B cell (primary cell): Measurements from ENCODE around the gene ASCL2. TPM values are rescaled to one million over a fixed set of nuclear protein-coding genes. Genes with fewer than 3 reads are reported as not detected.

ENCODE experiments used
- ATAC-seq: fragments of 200-7000 bp; cut with Tn5 transposase; one replicate; pipeline ENCODE4 v1.10.0; 2021; ENCODE audit warnings: low read depth, mild to moderate bottlenecking, moderate number of reproducible peaks, moderate library complexity
- CTCF ChIA-PET: fragments of 350-600 bp; sonication (Branson Sonifier 250); formaldehyde crosslinking; loops from one replicate; lab custom pipeline; 2021; ENCODE audit warnings: antibody characterized with exemption, inconsistent platforms; lab: Charles Lee
- POLR2A ChIA-PET: fragments of 350-600 bp; sonication (Branson Sonifier 250); formaldehyde crosslinking; loops from one replicate; lab custom pipeline; 2021; ENCODE audit warnings: antibody characterized with exemption; lab: Charles Lee
- DNase-seq: peaks from one replicate; pipeline ENCODE4 v3.0.0; 2013
- H2AFZ ChIP-seq: 2 replicates; pipeline ENCODE4 v1.6.1; 2012; ENCODE audit warnings: mild to moderate bottlenecking, low read depth, low read length; ENCODE audit not compliant: insufficient read depth, poor library complexity, severe bottlenecking
- H3K27ac ChIP-seq, 2 donors: 1 replicate in 1 of 2; 2 replicates in 1 of 2; pipeline ENCODE4 v1.5.1; 2012 to 2013; ENCODE audit warnings: low read length in 2 of 2, mild to moderate bottlenecking in 2 of 2, moderate library complexity in 1 of 2
- H3K27me3 ChIP-seq, 4 experiments: fragments of 200-600 bp in 1 of 4; sonication (generic) in 1 of 4; replicated peaks in 1 of 4; 1 replicate in 2 of 4; 2 replicates in 2 of 4; pipeline versions ENCODE4 v1.6.1 to v1.7.0; 2013 to 2016; ENCODE audit warnings: low read length in 3 of 4, mild to moderate bottlenecking in 2 of 4, mixed read lengths in 1 of 4, moderate library complexity in 1 of 4; ENCODE audit not compliant: insufficient read depth in 4 of 4, control insufficient read depth in 3 of 4; ENCODE audit errors: control extremely low read depth in 1 of 4
- H3K36me3 ChIP-seq, 2 experiments: replicated peaks in 1 of 2; 1 replicate in 1 of 2; 2 replicates in 1 of 2; pipeline versions ENCODE4 v1.6.1 to v1.7.1; 2013; ENCODE audit warnings: low read length in 1 of 2; ENCODE audit not compliant: insufficient read depth in 2 of 2, control insufficient read depth in 1 of 2; ENCODE audit errors: control extremely low read depth in 1 of 2, extremely low read depth in 1 of 2
- H3K4me1 ChIP-seq, 2 donors: fragments of 200-600 bp in 1 of 2; sonication (generic) in 1 of 2; 1 replicate in 1 of 2; 2 replicates in 1 of 2; pipeline versions ENCODE4 v1.5.1 to v1.6.1; 2013 to 2017; ENCODE audit warnings: low read length in 2 of 2; ENCODE audit not compliant: control insufficient read depth in 2 of 2, insufficient read depth in 2 of 2
- H3K4me2 ChIP-seq: replicated peaks from 2 replicates; pipeline ENCODE3; 2012; ENCODE audit warnings: mild to moderate bottlenecking, low read depth, low read length; ENCODE audit not compliant: poor library complexity, severe bottlenecking
- H3K4me3 ChIP-seq, 5 experiments: fragments of 200-600 bp in 1 of 5; sonication (generic) in 1 of 5; 1 replicate in 3 of 5; 2 replicates in 2 of 5; pipeline versions ENCODE4 v1.5.1 to v1.7.0; 2011 to 2016; ENCODE audit warnings: low read length in 4 of 5, mild to moderate bottlenecking in 4 of 5, low read depth in 2 of 5, control low read depth in 1 of 5, moderate library complexity in 1 of 5; ENCODE audit not compliant: insufficient read depth in 1 of 5; ENCODE audit errors: control extremely low read depth in 1 of 5, extremely low read depth in 1 of 5
- H3K79me2 ChIP-seq: fragments of 200-600 bp; sonication (generic); one replicate; pipeline ENCODE4 v1.6.0; 2016; ENCODE audit warnings: low read length; ENCODE audit not compliant: control insufficient read depth, insufficient read depth
- H3K9ac ChIP-seq: fragments of 200-600 bp; sonication (generic); 2 replicates; pipeline ENCODE4 v1.6.1; 2017; ENCODE audit warnings: mild to moderate bottlenecking, low read length, moderate library complexity
- H3K9me3 ChIP-seq, 3 donors: one replicate each; pipeline versions ENCODE4 v1.6.1 to v1.7.1; 2013; ENCODE audit warnings: low read length in 2 of 3; ENCODE audit not compliant: control insufficient read depth in 2 of 3, insufficient read depth in 1 of 3; ENCODE audit errors: control extremely low read depth in 1 of 3
- H4K20me1 ChIP-seq: 2 replicates; pipeline ENCODE4 v1.6.0; 2012; ENCODE audit warnings: mild to moderate bottlenecking, low read length; ENCODE audit not compliant: insufficient read depth, control insufficient read depth, poor library complexity, severe bottlenecking
- H3K27ac Mint-ChIP-seq: one replicate; pipeline ENCODE4 v1.8.0; 2021; ENCODE audit warnings: mixed read lengths
- H3K27me3 Mint-ChIP-seq: one replicate; pipeline ENCODE4 v1.8.0; 2021; ENCODE audit warnings: mixed read lengths
- H3K4me1 Mint-ChIP-seq: one replicate; pipeline ENCODE4 v1.8.0; 2021; ENCODE audit warnings: mixed read lengths
- H3K4me3 Mint-ChIP-seq: one replicate; pipeline ENCODE4 v1.8.0; 2021; ENCODE audit warnings: mixed read lengths
- H3K9me3 Mint-ChIP-seq: one replicate; pipeline ENCODE4 v1.8.0; 2022; ENCODE audit warnings: mixed read lengths; ENCODE audit not compliant: insufficient read depth
- CTCF ChIP-seq: fragments of 200-600 bp; IDR thresholded peaks from one replicate; pipeline ENCODE4 v1.8.0; 2022; ENCODE audit warnings: antibody characterized with exemption, mild to moderate bottlenecking
- EZH2 ChIP-seq: IDR thresholded peaks from 2 replicates; pipeline ENCODE4 v1.6.1; 2012; ENCODE audit warnings: borderline replicate concordance, low read depth, mild to moderate bottlenecking, moderate library complexity, low read length; ENCODE audit not compliant: insufficient read depth, poor library complexity, severe bottlenecking
- WGBS: methylation state at CpG from one replicate; pipeline ENCODE4 v1.1.5; 2013; ENCODE audit warnings: missing lambda C conversion rate; ENCODE audit not compliant: insufficient coverage; 5-methylcytosine and 5-hydroxymethylcytosine counted together
- intact Hi-C: fragments of 100-400 bp; cut with micrococcal nuclease; formaldehyde crosslinking; loops from one replicate; pipeline ENCODE4 v1.10.0; 2022
- polyA plus RNA-seq: library from polyadenylated mRNA; depleted of rRNA; stranded (reverse); fragments of >200 nt; gene quantifications from 2 replicates; pipeline ENCODE4 v1.2.3, GENCODE V29; 2012
- total RNA-seq, 2 donors: library from RNA; stranded (reverse); fragments of 120-200 nt in 1 of 2; gene quantifications; 1 replicate in 1 of 2; 2 replicates in 1 of 2; pipeline versions ENCODE4 v1.2.3 to v1.2.4, GENCODE V29; 2013 to 2022

The ASCL2 gene
- total and polyA plus RNA-seq, 2 donors (not counting 1 experiment from before 2014, with no cell fraction given), result 2.1 to 2.2 TPM

DNA sequence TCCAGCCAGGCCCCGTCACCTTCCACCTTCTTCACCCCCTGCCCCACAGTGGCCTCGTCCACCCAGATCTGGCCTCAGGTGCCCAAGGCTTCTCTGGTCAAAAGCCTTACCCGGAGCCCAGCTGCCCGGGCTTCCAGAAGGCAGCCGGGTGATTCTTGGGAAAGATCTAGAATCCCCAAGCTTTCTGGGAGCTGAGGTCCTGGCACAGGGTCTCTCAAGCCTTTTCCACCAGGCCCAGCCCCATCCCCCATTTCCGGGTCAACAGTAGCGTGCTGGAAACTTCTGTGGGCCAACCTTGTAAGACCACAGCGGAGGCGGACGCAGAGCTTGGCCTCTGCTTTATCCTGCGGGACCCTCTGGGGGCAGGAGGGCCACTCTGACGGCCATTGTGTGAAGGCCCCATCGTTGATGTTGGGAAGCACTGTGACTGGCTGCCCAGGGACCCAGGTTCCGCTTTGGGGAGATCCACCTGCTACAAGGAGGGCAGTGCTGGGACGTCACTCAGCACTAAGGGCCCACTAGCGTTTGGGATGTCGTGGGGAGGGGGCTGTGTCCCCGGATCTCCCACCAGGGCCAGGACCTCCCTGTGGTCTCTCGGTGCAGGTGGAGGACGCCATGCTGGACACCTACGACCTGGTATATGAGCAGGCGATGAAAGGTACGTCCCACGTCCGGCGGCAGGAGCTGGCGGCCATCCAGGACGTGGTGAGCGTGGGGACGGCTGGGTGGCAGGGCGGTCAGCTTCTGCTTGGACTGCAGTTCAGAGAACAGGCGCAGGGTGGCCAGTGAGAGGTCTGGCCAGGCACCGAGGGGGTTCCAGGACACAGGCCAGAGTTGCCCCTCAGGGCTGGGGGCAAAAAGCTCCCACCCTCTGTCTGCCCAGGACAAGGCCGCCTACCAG, 42.9 kb upstream of the ASCL2 start:
- Histone ChIP-seq H3K9ac (no peak overlapping the region), H4K20me1 (no peaks in the 10 kb centered on the region), H3K9me3 (peaks cover 0 to 7% (median 0%) of the 10 kb centered on the region in 3 donors), H3K4me3 (no peak overlapping the region), H3K4me1 (peaks cover 0 to 13% of the 10 kb centered on the region in 2 donors), H3K4me2 (no peak overlapping the region), H2AFZ (no peak overlapping the region), H3K36me3 (no peaks in the 10 kb centered on the region), H3K27ac (no peak overlapping the region), H3K79me2 (no peaks in the 10 kb centered on the region), H3K27me3 (no peaks in the 10 kb centered on the region)
- POLR2A ChIA-PET, result no interaction called here
- 96% methylated on average over 33 of the region's 34 CpGs for WGBS
- intact Hi-C loops, result no loop called here
- TF ChIP-seq EZH2, result no peak
- no peaks in the 10 kb centered on the region for H3K4me1 Mint-ChIP-seq
- H3K27ac Mint-ChIP-seq, result no peak overlapping the region
- H3K27me3 Mint-ChIP-seq, result no peaks in the 10 kb centered on the region
- CTCF ChIA-PET, result interaction anchor here (2.0 kb wide), 1 partner anchor 8 kb away, joined by 6 read pairs; no protein-coding TSS in a partner anchor
- no peaks in the 10 kb centered on the region for H3K9me3 Mint-ChIP-seq
- DNase-seq (no peak), ATAC-seq (no peak)
- no peak overlapping the region for H3K4me3 Mint-ChIP-seq

- H3K9ac ChIP-seq, result no peak overlapping the region
Observed at GRCh38 chr11:2312232-2313042, 42.0 kb upstream of the ASCL2 start.

More at GRCh38 chr11:2312232-2313042, 42.0 kb upstream of the ASCL2 start:
- H3K27ac Mint-ChIP-seq, result no peak overlapping the region
- DNase-seq (no peak), ATAC-seq (no peak)
- no peak overlapping the region for H3K4me3 ChIP-seq
- no peaks in the 10 kb centered on the region for H3K79me2 ChIP-seq
- no peaks in the 10 kb centered on the region for H3K27me3 ChIP-seq
- TF ChIP-seq EZH2 (no peak), CTCF (no peak)
- H3K9me3 Mint-ChIP-seq, result no peaks in the 10 kb centered on the region
- ChIA-PET POLR2A (no interaction called here), CTCF (interaction anchor here (15.0 kb wide), 1 partner anchor 106 kb away, joined by 583 read pairs; no protein-coding TSS in a partner anchor)
- intact Hi-C loops, result no loop called here
- no peak overlapping the region for H3K4me3 Mint-ChIP-seq
- no peak overlapping the region for H2AFZ ChIP-seq
- no peaks in the 10 kb centered on the region for H3K27me3 Mint-ChIP-seq
- H3K27ac ChIP-seq, result no peak overlapping the region
- H3K4me1 ChIP-seq, result peaks cover 0 to 13% of the 10 kb centered on the region in 2 donors
- peaks cover 0 to 3% (median 0%) of the 10 kb centered on the region in 3 donors for H3K9me3 ChIP-seq
- no peak overlapping the region for H3K4me2 ChIP-seq
- H4K20me1 ChIP-seq, result no peaks in the 10 kb centered on the region
- WGBS, result 87% methylated on average over 16 of the region's 22 CpGs
- H3K4me1 Mint-ChIP-seq, result no peaks in the 10 kb centered on the region
- no peaks in the 10 kb centered on the region for H3K36me3 ChIP-seq
